Urinary bladder (tissue), 4 donors: ENCODE results near the gene ANKRD62. TPM values are rescaled to one million over a fixed set of nuclear protein-coding genes. Genes with fewer than 3 reads are reported as not detected.
"Not testable (repeated sequence)": the region's sequence is repeated elsewhere in the genome, so short reads cannot be mapped to it uniquely, and the experiment has no call there.

Experiments
- DNase-seq: peaks from one replicate; pipeline ENCODE4 v3.0.0-alpha.2; 2015; ENCODE audit errors: extremely low spot score
- H3K27ac ChIP-seq: one replicate; pipeline ENCODE4 v1.5.1; 2013; ENCODE audit warnings: low read depth, mild to moderate bottlenecking, moderate library complexity
- H3K36me3 ChIP-seq: one replicate; pipeline ENCODE4 v1.6.1; 2013; ENCODE audit warnings: mild to moderate bottlenecking, moderate library complexity; ENCODE audit not compliant: insufficient read depth
- H3K4me1 ChIP-seq: one replicate; pipeline ENCODE4 v1.6.1; 2013; ENCODE audit warnings: mild to moderate bottlenecking, moderate library complexity; ENCODE audit not compliant: insufficient read depth
- H3K4me3 ChIP-seq: one replicate; pipeline ENCODE4 v1.5.1; 2013; ENCODE audit warnings: low read depth, low read length
- WGBS: extraction: QIAGEN DNeasy Blood & Tissue Kit; methylation state at CpG from one replicate; pipeline ENCODE4 v1.1.7; 2013; 5-methylcytosine and 5-hydroxymethylcytosine counted together
- polyA plus RNA-seq: library from polyadenylated mRNA; stranded (reverse); fragments of 200-250 nt; gene quantifications from one replicate; pipeline ENCODE4 v1.2.3, GENCODE V29; 2013
- total RNA-seq: library from RNA; depleted of rRNA; stranded (reverse); fragments of >200 nt; gene quantifications from one replicate; pipeline ENCODE4 v1.2.3, GENCODE V29; 2014
- donor health status: healthy with polysubstance abuse.
- donor health status: healthy.

ANKRD62 gene
- total and polyA plus RNA-seq, 2 donors, result 0.11 TPM; not detected in 1

GRCh38 chr18:12098374-12098773 lies 4.7 kb downstream of the ANKRD62 start:
- 83% methylated on average over 5 of the region's 5 CpGs for WGBS
- Histone ChIP-seq H3K4me1 (no peaks in the 10 kb centered on the region), H3K4me3 (no peak overlapping the region), H3K27ac (no peak overlapping the region), H3K36me3 (no peaks in the 10 kb centered on the region)
- DNase-seq, result no peak

GRCh38 chr18:12099160-12099559 lies 5.5 kb downstream of the ANKRD62 start:
- H3K4me3 ChIP-seq, result no peak overlapping the region
- H3K36me3 ChIP-seq, result no peaks in the 10 kb centered on the region
- no peak for DNase-seq
- no peaks in the 10 kb centered on the region for H3K4me1 ChIP-seq
- no peak overlapping the region for H3K27ac ChIP-seq

GRCh38 chr18:12101266-12101665 lies 7.6 kb downstream of the ANKRD62 start:
- WGBS, result 95% methylated on average over 1 of the region's 1 CpG
- no peak overlapping the region for H3K4me3 ChIP-seq
- DNase-seq, result no peak
- no peaks in the 10 kb centered on the region for H3K4me1 ChIP-seq
- no peak overlapping the region for H3K27ac ChIP-seq
- no peaks in the 10 kb centered on the region for H3K36me3 ChIP-seq

GRCh38 chr18:12102136-12102842 lies 8.6 kb downstream of the ANKRD62 start:
- WGBS, result 51% methylated on average over 13 of the region's 13 CpGs
- Histone ChIP-seq H3K36me3 (no peaks in the 10 kb centered on the region), H3K27ac (no peak overlapping the region), H3K4me3 (no peak overlapping the region), H3K4me1 (no peaks in the 10 kb centered on the region)
- DNase-seq, result no peak

- no peak overlapping the region for H3K4me3 ChIP-seq
- DNase-seq, result no peak
- no peaks in the 10 kb centered on the region for H3K4me1 ChIP-seq
- WGBS, result 66% methylated on average over 2 of the region's 2 CpGs
- H3K36me3 ChIP-seq, result no peaks in the 10 kb centered on the region
- H3K27ac ChIP-seq, result no peak overlapping the region
These were observed 12.8 kb downstream of the ANKRD62 start for GRCh38 chr18:12106471-12106870.

GRCh38 chr18:12109836-12110235 lies 16.2 kb downstream of the ANKRD62 start:
- WGBS, result 88% methylated on average over 3 of the region's 3 CpGs

GRCh38 chr18:12113999-12114646 lies 20.5 kb downstream of the ANKRD62 start:
- H3K4me1 ChIP-seq, result no peaks in the 10 kb centered on the region
- no peak for DNase-seq
- H3K27ac ChIP-seq, result no peak overlapping the region
- no peak overlapping the region for H3K4me3 ChIP-seq
- WGBS, result 67% methylated on average over 5 of the region's 5 CpGs
- H3K36me3 ChIP-seq, result no peaks in the 10 kb centered on the region

More at GRCh38 chr18:12109836-12110235, 16.2 kb downstream of the ANKRD62 start:
- no peak overlapping the region for H3K4me3 ChIP-seq
- no peaks in the 10 kb centered on the region for H3K36me3 ChIP-seq
- no peak overlapping the region for H3K27ac ChIP-seq
- no peaks in the 10 kb centered on the region for H3K4me1 ChIP-seq
- DNase-seq, result no peak

- H3K4me3 ChIP-seq, result no peak overlapping the region
- no peaks in the 10 kb centered on the region for H3K4me1 ChIP-seq
- WGBS, result 90% methylated on average over 2 of the region's 2 CpGs
- DNase-seq, result no peak
- no peaks in the 10 kb centered on the region for H3K36me3 ChIP-seq
- H3K27ac ChIP-seq, result no peak overlapping the region
These were observed 25.7 kb downstream of the ANKRD62 start for GRCh38 chr18:12119358-12119757.

GRCh38 chr18:12121175-12122042 lies 27.8 kb downstream of the ANKRD62 start:
- Histone ChIP-seq H3K4me3 (no peak overlapping the region), H3K4me1 (no peaks in the 10 kb centered on the region), H3K36me3 (no peaks in the 10 kb centered on the region), H3K27ac (no peak overlapping the region)
- WGBS, result 64% methylated on average over 15 of the region's 15 CpGs
- DNase-seq, result no peak

- H3K36me3 ChIP-seq, H3K4me1 ChIP-seq, DNase-seq, H3K4me3 ChIP-seq, H3K27ac ChIP-seq: not testable (repeated sequence)
- 86% methylated on average over 3 of the region's 3 CpGs for WGBS
These were observed 28.4 kb downstream of the ANKRD62 start for GRCh38 chr18:12122043-12122389.

GRCh38 chr18:12127647-12128046 lies 34.0 kb downstream of the ANKRD62 start:
- DNase-seq, H3K4me1 ChIP-seq, H3K36me3 ChIP-seq, H3K4me3 ChIP-seq, H3K27ac ChIP-seq: not testable (repeated sequence)
- 78% methylated on average over 4 of the region's 4 CpGs for WGBS

GRCh38 chr18:12138831-12139230 lies 45.2 kb downstream of the ANKRD62 start:
- not testable (repeated sequence) for H3K36me3 ChIP-seq, H3K4me1 ChIP-seq, H3K27ac ChIP-seq, DNase-seq, H3K4me3 ChIP-seq
- 72% methylated on average over 3 of the region's 4 CpGs for WGBS

GRCh38 chr18:12140866-12141265 lies 47.2 kb downstream of the ANKRD62 start:
- not testable (repeated sequence) for H3K4me1 ChIP-seq, H3K4me3 ChIP-seq, DNase-seq, H3K36me3 ChIP-seq, H3K27ac ChIP-seq
- WGBS, result 92% methylated on average over 11 of the region's 12 CpGs

GRCh38 chr18:12141778-12142177 lies 48.1 kb downstream of the ANKRD62 start:
- no CpG with 5 or more reads among the region's 5 CpGs for WGBS
- not testable (repeated sequence) for H3K27ac ChIP-seq, H3K4me3 ChIP-seq, H3K4me1 ChIP-seq, H3K36me3 ChIP-seq, DNase-seq
